Amniotic stem cell (primary cell): Measurements from ENCODE around the gene CHCHD6.
"Not testable (repeated sequence)": the region's sequence is repeated elsewhere in the genome, so short reads cannot be mapped to it uniquely, and the experiment has no call there.

Experiments
- DNase-seq: peaks from one replicate; lab custom pipeline; 2025; lab: John Stamatoyannopoulos, UW

The CHCHD6 gene

DNA sequence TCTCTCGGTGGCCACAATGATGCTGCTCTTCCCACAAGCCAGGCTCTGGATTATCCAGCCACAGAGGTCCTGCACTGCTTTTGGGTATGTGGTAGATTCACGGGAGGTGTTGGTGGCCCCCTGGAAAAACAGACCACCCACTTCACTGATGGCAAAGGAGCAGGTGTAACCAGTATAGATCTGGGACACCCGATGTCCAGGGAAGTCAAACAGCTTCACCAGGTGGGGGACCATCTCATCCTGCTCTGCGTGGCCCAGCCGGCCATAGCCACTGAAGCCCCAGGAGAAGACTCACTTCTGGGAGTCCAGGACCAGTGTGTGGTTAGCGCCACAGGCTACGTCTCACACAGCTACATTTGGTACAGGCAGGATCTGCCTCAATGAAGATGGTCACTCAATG is 62.6 kb downstream of the CHCHD6 start:
- no peak for DNase-seq

DNA sequence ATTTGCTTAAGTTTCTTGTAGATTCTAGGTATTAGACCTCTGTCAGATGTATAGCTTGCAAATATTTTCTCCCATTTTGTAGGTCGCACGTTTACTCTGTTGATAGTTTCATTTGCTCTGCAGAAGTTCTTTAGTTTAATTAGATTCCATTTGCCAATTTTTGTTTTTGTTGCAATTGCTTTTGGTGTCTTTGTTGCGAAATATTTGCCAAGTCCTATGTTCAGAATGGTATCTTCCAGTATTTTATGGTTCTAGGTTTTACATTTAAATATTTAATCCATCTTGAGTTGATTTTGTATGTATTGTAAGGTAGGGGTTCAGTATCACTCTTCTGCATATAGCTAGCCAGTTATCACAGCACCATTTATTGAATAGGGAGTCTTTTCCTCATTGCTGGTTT is 64.9 kb downstream of the CHCHD6 start:
- no peak for DNase-seq

DNA sequence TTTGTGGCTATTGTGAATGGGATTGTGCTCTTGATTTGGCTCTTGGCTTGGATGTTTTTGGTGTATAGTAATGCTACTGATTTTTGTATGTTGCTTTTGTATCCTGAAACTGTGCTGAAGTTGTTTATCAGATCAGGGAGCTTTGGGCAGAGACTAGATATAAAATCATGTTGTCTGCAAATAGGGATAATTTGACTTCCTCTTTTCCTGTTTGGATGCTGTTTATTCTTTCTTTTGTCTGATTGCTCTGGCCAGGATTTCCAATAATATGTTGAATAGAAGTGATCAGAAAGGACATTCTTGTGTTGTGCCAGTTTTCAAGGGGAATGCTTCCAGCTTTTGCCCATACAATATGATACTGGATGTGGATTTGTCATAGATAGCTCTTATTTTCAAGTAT is 66.1 kb downstream of the CHCHD6 start:
- DNase-seq, result no peak

DNA sequence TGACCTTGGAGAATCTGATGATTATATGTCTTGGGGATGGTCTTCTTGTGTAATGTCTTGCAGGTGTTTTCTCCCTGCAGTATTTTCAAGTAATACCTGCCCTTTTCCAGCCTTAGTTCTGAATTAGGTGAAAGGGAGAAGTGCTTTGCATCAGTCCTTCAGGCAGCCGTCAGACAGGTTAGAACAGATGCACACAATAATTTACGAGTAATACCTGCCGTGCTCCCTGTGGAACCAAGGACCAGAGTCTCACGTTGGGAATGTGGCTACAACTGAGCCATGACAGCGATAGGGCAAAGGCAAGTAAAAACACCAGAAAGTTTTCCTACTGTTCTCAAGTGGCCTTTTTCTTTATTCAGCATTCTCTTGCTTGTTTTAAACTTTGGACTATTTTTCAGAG is 69.1 kb downstream of the CHCHD6 start:
- no peak for DNase-seq

DNA sequence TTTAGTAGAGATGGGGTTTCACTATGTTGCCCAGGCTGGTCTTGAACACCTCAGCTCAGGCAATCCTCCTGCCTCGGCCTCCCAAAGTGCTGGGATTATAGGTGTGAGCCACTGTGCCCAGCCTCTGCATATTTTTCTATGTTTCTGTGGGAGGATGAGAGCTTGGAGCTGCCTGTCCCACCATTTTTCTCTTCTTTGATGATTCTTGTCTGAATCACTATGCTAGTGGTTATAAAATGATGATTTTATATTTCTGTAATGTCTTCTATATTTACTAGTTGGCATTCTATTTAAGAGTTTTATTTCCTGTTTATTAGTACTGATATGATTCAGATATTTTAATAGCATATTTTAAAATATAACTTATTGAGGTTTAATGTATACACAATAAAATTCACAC is 69.7 kb downstream of the CHCHD6 start:
- DNase-seq, result no peak

DNA sequence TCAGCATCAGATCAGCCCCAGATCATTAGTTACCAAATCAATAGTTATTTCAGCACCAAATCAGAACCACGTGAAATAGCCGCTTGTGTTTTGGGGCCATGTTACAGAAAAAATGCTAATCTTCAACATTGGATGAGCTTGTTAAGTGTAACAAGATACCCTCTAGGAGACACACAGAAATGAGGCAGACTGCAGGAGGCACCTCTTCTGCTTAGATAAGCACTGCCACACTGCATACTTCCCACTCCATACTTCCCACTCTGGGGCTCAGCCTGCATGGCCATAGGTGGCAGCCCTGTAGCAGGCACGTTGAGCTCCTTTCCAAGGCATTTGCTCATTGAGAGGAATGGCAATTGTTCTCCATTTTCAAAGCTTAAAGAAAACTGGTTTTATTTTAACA is 73.3 kb downstream of the CHCHD6 start:
- no peak for DNase-seq

DNA sequence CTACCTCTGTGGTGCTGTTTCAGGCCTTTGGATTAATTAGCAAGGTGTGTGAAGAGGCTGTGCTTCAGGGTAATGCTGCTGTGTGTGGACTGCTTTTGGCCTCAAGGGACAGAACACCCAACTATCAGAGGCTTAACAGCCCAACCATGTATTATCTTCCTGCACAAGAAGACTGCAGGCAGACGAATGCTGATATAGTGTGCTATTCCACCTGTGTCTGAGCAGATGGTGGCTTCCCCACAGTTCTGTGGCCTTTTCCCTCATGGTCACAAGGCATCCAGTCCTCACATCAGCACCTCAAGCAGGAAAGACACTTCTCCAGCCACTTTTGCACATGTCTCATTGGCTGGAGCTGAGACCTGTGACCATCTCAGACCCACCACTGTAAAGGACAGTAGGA is 76.6 kb downstream of the CHCHD6 start:
- no peak for DNase-seq

DNA sequence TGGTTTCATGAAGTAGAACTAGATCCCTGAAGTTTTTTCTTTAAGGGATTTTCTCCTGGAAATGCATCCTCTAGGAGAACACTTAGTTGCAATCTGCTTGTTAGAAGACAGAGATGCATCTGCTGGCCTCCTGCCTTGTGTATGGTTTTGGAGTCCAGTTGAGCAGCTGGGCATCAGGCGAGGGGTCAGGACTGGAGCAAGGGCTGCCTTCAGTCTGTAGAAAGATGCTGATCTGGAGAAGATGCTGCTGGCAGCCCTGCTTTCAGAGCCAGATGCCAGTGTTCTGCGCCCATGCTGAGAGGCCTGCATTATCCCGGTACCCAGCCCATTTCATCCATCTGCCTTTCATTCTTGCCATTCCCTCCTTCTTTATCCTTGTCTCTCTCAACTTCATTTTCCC is 77.4 kb downstream of the CHCHD6 start:
- no peak for DNase-seq

DNA sequence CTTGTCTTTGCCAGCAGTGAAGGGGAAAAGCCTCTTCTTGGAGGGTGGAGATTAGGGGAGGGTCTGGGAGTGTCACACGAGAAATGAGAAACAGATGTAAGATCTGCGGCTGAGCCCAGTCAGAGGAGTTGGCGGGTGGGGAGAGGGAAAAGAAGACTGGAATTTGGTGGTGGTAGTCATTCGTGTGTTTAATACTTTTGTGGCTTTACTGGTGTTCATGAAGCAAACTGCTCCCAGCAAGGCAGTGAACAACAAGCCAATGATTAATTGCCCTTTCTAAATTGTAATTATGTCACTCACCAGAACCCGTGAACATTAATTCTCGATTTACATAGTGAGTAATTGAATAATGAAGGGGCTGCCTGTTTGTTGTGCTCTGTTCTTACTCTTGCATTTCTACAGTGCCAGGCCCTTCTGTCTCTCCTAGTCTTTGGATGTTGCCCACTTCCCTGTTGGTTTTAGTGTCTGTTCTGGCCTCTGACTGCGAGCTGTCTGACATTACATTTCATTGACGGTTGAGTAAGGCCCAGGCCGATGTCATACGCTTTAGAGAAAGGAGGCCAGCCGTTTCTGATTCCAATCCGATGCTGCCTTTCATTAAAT is 78.0 kb downstream of the CHCHD6 start:
- DNase-seq, result peak; percentile 31

DNA sequence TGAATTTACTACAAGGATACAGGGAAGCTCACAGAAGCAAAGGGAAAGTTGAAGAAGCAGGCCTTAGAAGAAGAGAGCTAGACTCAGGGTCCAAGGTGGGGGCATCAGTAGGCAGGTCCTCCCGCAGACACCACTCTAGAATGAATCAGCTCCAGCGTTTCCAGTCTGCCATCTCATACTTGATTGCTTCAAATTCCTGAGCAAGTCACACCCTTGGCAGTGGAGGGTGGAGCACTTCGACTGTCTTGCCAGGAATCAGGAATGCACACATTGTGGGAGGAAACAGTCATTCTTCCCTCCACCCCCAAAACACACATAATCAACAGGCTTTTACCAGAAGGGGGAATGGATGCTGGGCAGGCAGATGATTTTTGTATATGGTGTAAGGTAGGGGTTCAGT is 78.5 kb downstream of the CHCHD6 start:
- DNase-seq, result peak; percentile 83

DNA sequence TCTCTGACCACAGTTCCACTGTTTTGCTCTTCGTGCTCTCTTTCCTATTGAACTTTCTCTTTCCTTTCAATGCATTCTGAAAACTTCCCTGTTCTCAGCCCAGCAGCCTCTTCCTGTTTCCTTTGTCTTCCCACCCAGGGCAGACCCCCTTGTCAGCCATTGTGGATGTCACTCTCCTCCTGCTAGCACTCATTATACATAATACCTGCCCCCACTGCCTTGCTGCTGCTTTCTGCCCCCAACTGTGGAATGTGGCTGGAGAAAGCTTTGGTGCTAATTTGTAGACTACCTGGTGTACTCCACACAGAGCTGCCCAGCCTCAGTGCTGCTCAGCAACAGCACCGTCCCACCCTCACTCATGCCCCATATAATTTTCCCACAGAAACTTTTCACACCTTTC is 80.2 kb downstream of the CHCHD6 start:
- no peak for DNase-seq

DNA sequence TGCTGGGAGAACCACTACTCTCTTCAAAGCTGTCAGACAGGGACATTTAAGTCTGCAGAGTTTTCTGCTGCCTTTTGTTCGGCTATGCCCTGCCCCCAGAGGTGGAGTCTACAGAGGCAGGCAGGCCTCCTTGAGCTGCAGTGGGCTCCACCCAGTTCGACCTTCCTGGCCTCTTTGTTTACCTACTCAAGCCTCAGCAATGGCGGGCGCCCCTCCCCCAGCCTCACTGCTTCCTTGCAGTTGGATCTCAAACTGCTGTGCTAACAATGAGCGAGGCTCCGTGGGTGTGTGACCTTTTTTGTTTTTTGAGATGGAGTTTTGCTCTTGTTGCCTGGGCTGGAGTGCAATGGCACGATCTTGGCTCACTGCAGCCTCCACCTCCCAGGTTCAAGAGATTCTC is 87.3 kb downstream of the CHCHD6 start:
- DNase-seq, result not testable (repeated sequence)

DNA sequence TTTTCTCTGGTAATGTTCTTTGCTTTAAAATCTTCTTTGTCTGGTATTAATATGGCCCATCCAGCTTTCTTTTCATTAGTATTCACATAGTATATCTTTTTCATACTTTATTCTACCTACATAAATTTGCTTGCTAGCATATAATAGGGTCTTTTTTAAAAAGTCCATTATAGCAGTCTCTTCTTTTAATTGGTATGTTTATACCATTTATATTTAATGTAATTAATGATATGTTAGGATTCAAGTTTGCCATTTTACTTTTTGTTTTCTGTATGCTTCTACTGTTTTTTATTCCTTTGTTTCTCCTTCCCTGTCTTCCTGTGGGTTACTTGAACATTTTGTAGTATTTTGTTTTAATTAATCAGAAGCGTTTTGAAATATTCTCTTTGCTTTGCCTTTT is 89.0 kb downstream of the CHCHD6 start:
- DNase-seq, result no peak

DNA sequence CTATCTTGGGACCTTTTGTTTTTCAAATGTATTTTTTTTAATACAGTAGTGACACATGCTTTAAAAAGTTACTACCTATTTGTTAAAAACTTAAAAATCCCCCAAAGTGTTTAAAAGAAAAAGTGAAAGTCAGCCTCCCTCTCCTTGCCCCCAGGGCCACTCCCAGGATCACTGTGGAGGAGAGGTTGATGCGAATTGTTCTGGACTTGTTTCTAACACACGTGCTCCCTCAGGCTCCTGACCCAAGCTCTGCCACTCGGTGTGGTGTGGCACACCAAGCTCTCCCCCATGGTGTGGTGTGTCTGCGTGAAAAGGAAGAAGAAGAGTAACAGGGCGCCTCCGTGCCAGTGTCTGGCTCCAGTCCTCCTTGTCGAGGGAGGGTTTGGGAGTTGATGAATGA is 93.5 kb downstream of the CHCHD6 start:
- DNase-seq, result no peak

DNA sequence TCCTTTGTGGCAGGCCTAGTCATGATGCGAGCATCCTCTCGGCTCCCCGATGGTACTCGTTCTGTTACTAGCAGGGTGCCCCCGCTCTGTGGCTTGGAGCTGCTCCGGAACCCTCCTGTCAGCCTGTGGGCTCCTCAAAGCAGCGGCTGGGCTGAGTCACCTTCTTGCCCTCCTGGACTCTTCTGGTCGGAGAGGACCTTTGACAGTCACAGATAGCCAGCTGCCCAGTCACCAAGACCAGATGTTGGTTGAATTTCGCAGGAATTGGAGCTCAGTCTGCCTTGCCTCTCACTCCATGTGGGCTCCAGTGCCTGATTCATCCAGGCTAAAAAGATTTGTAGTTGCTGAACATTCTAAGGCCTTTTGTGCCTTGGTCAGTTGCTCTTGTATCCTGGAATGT is 94.5 kb downstream of the CHCHD6 start:
- DNase-seq, result no peak

DNA sequence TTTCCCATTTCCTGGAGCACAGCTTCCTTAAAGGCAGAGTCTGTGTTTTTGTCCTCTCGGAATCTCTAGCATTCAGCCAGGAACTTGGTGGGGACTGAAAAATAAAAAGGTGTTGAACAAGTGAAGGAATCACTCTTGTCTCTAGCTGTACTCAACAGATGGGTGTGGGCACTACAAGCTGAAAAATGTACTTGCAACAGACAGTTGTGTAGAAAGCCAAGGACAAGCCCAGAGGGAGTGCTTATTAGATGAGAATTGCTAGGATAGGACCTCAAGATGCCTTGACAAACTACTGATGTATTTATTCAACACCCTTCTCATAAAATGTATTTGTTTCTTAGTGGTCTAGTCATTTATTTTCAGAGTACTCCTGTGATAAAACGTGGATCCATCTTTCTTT is 95.1 kb downstream of the CHCHD6 start:
- DNase-seq, result no peak

DNA sequence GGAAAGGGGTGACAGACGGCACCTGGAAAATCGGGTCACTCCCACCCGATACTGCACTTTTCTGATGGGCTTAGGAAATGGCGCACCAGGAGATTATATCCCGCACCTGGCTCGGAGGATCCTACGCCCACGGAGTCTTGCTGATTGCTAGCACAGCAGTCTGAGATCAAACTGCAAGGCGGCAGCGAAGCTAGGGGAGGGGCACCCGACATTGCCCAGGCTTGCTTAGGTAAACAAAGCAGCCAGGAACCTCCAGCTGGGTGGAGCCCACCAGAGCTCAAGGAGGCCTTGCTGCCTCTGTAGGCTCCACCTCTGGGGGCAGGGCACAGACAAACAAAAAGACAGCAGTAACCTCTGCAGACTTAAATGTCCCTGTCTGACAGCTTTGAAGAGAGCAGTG is 97.3 kb downstream of the CHCHD6 start:
- not testable (repeated sequence) for DNase-seq

DNA sequence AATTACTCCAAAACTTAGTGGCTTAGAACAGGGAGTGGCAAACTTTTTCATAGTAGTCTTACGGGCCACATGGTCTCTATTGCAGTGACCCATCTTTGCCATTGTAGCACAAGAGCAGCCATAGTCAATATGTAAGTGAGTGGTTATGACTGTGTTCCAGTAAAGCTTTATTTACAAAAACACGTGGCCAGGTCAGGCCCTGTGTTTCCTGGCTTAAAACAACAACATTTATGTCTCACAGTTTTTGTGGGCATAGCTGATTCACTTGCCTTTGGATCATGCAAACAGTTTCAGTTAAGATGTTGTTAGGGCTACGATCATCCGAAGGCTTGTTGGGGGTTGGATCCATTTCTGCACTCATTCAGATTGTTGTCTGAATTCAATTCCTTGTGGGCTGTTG is 103.8 kb downstream of the CHCHD6 start:
- DNase-seq, result no peak

DNA sequence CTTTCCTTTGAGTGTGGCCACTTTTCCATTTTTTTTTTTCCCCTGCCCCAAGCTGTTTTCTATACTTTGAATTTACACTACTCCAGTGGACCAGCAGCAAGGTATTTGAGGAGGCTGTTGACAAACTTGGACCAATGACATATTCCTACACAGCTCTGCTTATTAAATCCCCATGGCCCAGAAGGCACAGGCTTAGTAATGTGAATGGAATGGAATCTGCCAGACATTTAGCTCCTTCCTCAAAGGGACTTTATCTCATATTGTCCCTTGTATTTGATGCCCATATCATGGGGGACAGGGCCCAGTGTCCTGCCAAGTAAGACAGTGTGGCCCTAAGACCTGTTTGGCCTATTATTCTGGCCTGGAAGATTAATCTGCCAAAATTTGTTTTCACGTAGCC is 107.5 kb downstream of the CHCHD6 start:
- DNase-seq, result no peak

DNA sequence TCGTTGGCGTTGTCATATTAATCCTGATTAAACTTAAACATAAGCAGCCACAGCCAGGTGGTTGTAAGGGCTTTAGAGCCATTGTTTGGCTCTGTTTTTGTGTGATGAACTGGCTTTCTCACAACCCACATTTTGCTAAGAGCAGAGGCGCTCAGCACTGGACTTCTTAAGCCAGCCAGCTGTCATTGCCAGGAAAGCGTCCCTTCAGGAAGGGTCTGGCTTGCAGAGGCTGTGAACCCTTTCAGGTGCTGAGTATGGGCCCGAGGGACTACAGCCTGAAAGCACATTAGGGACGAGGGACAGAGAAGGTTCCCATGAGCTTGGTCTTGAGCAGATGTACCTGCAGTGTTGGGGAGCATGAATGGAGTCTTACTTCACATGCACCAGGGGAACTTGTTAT is 112.3 kb downstream of the CHCHD6 start:
- DNase-seq, result no peak

DNA sequence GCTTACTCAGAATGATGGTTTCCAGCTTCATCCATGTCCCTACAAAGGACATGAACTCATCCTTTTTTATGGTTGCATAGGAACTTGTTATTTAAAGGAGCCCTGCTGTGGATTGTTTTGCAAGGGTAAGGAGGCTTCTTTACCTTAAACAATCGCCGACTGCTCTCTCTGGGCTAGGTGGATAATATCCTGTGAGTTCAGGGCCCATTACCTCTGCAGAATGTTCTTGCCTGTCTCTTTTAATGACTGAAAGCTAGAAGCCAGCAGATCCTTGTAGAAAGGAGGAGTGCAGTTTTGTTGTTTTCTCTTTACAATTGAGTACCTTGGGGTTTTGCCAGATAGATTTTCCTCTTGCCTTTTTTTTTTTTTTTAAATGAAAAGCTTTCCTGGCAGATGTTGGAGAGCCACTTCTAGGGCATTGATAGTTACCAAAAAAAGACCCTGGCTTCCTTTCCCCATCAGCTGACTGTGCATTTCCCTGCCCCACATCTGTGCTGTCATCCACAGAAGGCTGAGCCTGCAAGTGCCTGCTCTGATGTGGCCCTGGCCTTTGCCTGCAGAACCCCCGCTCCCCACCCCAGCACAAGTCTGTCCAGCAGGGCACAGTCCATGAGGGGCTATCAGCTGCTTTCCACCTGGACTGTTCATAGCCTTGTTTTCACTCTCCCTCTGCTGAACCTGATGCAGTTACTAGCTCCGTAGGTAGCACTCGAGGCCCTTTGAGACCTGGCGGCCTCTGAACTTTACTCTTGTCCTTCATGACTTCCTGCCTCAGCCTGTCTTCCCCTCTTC is 113.1 kb downstream of the CHCHD6 start:
- no peak for DNase-seq

DNA sequence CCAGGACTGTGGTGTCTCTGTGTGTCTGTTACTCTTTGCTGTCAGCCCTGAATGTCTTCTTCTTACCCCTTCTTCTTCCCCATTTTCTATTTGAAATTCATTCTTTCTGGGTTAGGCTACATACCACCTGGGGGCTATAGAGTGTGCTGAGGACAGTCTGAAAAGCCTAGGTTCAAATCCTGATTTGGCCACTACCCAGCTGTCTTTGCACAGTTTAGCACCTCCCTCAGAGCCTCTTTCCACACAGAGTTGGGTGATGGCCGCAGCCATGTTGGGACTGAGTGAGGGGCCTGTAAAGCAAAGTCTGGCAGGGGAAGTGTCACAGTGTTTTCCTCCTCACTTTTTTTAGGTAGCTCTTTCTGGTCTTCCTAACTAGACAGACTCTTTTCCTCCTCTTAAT is 113.7 kb downstream of the CHCHD6 start:
- no peak for DNase-seq

DNA sequence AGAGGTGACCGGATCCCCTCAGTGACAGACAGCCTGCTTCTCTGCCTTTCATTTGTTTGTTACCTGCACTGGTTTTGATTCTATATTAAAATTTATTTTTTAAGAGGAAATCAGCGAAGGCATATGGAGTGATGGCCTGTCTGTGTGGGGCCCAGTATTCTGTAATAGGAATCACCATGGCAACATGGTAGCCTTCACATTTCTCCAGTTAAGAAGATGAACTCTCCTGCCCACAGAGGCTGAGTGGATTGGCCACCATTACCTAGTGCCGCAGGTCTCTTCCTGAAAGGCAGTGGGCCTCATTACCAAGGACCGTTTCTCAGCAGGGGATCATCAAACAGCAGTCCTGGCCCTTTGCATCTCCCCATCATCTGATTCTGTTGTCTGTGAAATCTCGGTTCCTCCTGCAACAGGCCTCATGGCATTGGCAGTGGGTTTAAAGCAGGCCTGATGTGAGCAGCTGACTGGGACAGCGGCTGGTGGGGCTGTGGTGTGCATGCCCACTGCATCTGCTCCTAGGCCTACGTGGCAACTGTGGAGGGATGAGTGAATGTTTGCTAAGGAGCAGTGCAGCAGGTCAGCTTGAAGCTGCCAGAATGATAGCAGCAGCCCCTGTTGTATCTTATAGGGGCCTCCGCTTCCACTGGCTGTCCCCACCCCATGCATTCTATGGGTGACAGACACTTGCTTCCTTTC is 114.5 kb downstream of the CHCHD6 start:
- DNase-seq, result no peak
